Dedifferentiated amniotic fluid mesenchymal stem cell (primary cell): ENCODE data around the gene GSN.

Experiments
- DNase-seq: peaks from one replicate; pipeline ENCODE4 v3.0.0-alpha.2; 2016; ENCODE audit errors: extremely low spot score

The GSN gene

DNA sequence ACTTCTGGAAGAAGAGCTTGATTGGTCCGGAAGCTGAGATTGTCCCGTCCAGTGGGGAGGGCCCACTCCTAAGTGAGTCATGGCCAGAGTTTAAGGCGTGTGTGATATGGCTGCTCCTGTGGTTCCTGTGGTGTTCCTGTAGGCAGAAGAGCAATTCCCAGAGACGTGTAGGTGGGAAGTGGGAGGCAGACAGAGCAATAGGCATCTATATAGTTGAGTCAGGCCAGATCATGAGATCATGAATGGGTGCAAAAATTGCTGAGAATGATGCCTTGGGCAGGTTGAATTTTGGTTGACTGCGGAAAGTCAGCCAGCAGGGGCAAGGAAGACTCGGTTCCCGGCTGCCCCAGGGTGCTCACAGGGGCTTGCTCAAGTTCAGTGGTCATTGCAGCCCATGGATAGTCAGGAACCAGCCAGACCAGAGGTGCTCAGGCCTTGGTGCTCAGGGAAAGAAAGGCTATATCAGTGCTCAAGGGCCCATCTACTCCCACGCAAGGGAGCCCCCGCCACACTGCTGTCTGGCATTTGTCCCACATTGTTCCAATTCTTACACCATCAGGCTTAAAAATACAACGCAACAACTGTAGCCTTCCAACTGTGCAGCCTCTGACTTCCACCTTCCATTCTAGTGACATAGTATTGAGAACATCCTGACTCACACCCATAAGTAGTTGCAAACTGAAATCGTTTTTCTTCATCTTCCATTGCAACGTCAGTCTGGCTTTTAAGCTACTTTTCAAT, 21.0 kb upstream of the GSN start:
- DNase-seq = peak; percentile 77

- no peak for DNase-seq
These were observed 18.4 kb upstream of the GSN start for GRCh38 chr9:121249563-121249962.

DNA sequence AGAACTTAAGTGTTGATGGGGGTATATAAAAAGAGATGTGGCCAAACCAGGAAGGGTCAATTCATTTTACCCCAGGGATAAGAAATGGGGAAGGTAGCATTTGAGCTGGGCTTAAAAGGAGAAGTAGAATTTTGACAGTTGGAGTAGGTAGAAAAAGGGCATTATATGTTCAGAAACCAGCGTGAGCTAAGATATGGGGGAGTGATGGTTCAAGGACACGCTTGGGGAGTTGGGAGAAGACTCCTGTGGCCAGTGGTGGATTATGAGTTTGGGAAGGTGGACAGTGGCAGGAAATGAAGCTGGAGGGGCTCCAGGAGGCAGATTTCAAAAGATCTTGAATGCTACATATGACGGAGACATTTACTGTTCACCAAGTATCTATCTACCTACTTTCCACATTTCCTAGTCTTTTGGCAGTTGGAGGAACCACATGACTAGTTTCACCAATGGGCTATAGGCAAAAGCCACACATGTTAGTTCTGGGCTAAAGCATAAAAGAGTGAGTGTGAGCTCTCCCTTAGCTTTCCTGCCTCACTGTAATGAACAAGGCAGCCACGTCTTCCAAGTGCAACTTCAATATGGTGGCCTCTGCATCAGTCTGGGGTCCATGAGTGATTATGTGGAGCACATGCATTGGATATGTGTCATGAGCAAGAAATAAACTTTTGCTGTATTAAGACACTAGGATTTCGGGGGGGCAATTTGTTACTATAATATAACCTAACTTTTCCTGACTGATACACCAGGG, 15.7 kb upstream of the GSN start:
- DNase-seq = no peak

GRCh38 chr9:121253162-121253561, 14.8 kb upstream of the GSN start:
- DNase-seq = no peak

- DNase-seq = no peak
These were observed 14.0 kb upstream of the GSN start for GRCh38 chr9:121253821-121254501.

- DNase-seq = no peak
These were observed 8.5 kb upstream of the GSN start for GRCh38 chr9:121259498-121259897.

- no peak for DNase-seq
These were observed 8.0 kb upstream of the GSN start for GRCh38 chr9:121259935-121260334.

DNA sequence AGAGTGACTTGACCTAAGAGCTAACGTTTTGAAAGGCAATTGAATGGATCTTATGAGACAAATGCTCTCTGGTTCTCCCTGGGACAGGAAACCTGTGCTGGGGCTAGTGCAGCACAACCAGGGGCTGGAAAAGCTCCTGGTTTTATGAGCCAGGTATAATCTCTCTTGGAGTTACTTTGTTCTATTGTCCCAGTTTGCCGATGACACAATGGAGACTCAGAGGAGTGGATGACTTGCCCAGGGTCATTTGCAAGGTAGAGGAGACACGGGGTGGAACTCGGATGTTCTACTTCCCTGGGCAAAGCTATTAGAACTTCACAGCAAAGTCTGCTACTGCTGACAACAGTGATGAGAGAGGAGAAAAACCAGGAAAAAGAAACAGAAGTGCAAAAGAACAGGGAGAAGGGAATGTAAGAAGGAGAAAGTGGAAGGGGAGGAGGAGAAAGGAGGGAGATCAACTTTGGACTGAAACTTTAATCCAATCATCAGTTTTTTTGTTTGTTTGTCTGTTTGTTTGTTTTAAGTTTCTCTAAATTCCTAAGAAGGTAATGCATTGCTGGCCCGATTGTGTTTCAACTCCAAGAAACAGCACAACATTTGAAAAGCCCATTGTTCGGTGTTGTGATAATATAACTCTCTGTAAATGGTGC, 7.4 kb upstream of the GSN start:
- no peak for DNase-seq

DNA sequence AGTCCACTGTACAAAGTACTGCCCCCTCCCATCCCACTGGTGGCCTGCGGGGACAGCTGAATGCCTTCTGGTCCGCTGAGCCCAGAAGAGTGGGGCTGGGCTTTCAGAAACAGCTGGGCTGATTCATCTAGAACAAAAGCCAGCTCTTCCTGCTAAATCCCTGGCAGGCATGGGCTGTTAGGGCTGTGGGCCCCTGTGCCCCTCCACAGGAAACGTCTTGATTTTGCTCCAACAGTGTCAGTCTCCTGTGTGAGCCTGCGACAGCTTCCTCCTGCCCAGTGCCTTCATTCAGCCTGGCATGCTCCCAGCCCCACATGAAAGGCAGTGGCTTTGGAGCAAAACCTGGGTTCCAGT, 6.9 kb upstream of the GSN start:
- peak; percentile 23 for DNase-seq

DNA sequence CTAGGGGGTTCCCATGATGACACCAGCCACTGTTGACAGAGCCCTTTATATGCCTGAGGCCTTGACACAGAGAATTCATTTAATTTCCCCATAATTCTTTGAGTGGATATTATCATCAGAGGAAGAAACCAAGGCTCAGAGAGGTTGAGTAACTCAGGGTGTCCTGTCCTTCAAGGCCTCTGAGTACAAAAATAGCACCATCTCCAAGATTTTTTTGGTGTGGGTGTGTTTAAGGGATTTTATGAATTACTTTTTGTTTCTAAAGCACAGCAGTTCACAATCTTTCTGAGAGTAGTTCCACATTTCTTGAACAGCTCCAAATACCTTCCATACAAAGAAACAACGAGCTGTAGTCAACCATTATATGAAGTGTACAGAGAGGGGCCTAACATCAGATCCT, 6.2 kb upstream of the GSN start:
- no peak for DNase-seq

DNA sequence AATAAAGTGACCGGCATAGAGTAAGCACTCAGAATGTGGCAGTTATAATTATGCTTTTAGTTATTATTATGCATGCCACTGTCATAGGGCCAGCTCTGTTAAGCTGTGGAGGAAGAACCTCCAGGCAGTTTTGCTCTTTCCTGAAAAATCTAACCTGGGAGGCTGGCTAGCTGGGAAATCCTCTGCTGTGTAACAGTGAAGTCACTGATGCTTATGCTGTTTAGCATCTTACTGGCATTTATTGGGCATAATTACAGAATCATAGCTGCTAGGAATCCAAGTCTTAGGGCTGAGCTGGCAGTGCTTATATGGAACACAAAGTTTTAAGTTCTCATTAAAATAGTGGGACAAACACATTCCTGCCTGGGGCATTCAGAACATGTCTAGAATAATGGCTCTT, 5.5 kb upstream of the GSN start:
- no peak for DNase-seq

GRCh38 chr9:121262953-121263352, 5.0 kb upstream of the GSN start:
- DNase-seq = no peak

DNA sequence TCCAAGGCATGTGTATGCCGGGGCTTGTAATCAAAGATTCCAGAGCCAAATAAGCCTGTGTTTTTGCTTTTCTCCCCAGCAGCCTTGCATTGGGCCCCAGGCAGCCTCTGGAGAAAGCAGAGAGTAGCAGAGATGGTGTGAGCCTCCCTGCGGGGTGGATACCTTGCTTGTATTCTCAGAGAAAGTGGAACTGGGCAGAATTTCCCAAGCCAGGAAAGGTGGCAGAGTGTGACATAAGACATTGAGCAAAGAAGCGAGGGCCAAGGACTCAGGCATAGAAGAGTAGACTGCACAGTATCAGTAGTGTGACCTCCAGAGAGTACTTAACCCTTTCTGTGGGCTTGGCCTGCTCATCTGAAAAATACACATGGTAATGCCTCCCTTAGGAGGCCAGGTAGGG, 1.6 kb upstream of the GSN start:
- no peak for DNase-seq

- no peak for DNase-seq
These were observed 884 bp upstream of the GSN start for GRCh38 chr9:121266906-121267650.

DNA sequence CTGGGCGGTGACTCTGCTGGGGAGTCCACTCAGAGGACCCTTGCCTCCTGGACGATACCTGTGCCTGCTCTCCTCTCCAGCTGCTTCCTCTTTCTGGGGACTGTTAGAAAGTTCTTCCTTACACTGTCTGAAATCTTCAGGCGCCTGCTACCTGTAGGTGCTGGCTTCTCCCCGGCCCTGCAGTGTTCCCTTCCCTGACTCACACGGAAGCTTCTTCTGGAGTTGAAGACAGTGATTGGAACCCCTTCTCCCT, 562 bp downstream of the GSN start:
- no peak for DNase-seq

- DNase-seq = no peak
These were observed 1.1 kb downstream of the GSN start for GRCh38 chr9:121268851-121269641.

DNA sequence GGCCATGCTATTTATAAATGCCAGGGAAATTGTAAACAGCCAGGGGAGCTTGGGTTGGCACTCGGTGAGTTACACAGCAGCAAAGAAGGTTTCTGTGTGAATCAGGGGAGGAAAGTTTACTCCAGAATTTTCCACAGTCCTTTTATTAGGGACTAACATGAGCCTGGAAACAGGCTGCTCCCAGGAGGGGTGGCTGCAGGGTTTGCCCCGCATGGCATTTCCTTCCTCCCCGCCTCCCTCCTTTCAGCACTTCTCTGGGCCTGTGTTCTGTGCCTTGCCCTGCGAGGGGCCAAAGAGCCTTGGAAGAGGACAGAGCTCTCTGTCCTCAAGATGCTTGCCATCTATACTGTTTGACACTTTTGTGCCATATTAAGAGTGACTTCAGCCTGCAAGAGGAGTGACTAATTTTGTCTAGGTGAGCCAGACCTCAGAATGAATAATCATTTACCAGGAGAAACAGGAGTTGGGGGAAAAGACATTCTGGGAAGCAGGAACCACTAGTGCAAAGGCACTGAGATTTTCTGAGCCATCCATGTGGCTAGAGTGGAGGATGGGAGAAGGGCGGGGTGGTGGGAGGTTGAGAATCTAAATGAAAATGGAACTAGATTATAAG, 1.8 kb downstream of the GSN start:
- DNase-seq = no peak

- DNase-seq = peak; percentile 67
These were observed 3.7 kb downstream of the GSN start for GRCh38 chr9:121271368-121272341.

GRCh38 chr9:121272401-121272948, 4.5 kb downstream of the GSN start:
- DNase-seq = no peak
